GM21825 (cell line): Measurements from ENCODE around the gene PSMA7.
"Not testable (repeated sequence)": the region's sequence is repeated elsewhere in the genome, so short reads cannot be mapped to it uniquely, and the experiment has no call there.

ENCODE experiments used
- ATAC-seq: cut with Tn5 transposase; IDR thresholded peaks from one replicate; pipeline ENCODE4 v1.9.1; 2021; ENCODE audit warnings: mild to moderate bottlenecking, moderate library complexity; ENCODE audit not compliant: unreplicated experiment

PSMA7 gene

GRCh38 chr20:62156254-62156556 is 13.0 kb upstream of the PSMA7 start:
- no peak for ATAC-seq

GRCh38 chr20:62155428-62156253 is 12.4 kb upstream of the PSMA7 start:
- no peak for ATAC-seq

- ATAC-seq: no peak
Measured at GRCh38 chr20:62151835-62152364, 8.7 kb upstream of the PSMA7 start.

- no peak for ATAC-seq
Measured at GRCh38 chr20:62151225-62151624, 8.0 kb upstream of the PSMA7 start.

- ATAC-seq: no peak
Measured at GRCh38 chr20:62150310-62150575, 7.0 kb upstream of the PSMA7 start.

- ATAC-seq: no peak
Measured at GRCh38 chr20:62149532-62150309, 6.5 kb upstream of the PSMA7 start.

- ATAC-seq: no peak
Measured at GRCh38 chr20:62148908-62149314, 5.7 kb upstream of the PSMA7 start.

- not testable (repeated sequence) for ATAC-seq
Measured at GRCh38 chr20:62148383-62148782, 5.2 kb upstream of the PSMA7 start.

- ATAC-seq: no peak
Measured at GRCh38 chr20:62147528-62147927, 4.3 kb upstream of the PSMA7 start.

GRCh38 chr20:62147125-62147524 is 3.9 kb upstream of the PSMA7 start:
- ATAC-seq: no peak

GRCh38 chr20:62146019-62146755 is 3.0 kb upstream of the PSMA7 start:
- ATAC-seq: no peak

GRCh38 chr20:62145688-62146018 is 2.5 kb upstream of the PSMA7 start:
- no peak for ATAC-seq

GRCh38 chr20:62143957-62144825 is 997 bp upstream of the PSMA7 start:
- peak; percentile 12 for ATAC-seq

GRCh38 chr20:62142252-62143080 is 728 bp downstream of the PSMA7 start:
- peak; percentile 16 for ATAC-seq

- no peak for ATAC-seq
Measured at GRCh38 chr20:62141397-62142251, 1.6 kb downstream of the PSMA7 start.

- ATAC-seq: no peak
Measured at GRCh38 chr20:62141043-62141396, 2.2 kb downstream of the PSMA7 start.

GRCh38 chr20:62139636-62140035 is 3.6 kb downstream of the PSMA7 start:
- no peak for ATAC-seq

GRCh38 chr20:62138912-62139311 is 4.3 kb downstream of the PSMA7 start:
- no peak for ATAC-seq

GRCh38 chr20:62138204-62138543 is 5.0 kb downstream of the PSMA7 start:
- ATAC-seq: no peak
